Gastrocnemius medialis (tissue), 4 donors: ENCODE data around the gene SLC6A15. TPM values are rescaled to one million over a fixed set of nuclear protein-coding genes. Genes with fewer than 3 reads are reported as not detected.

ENCODE experiments used
- ATAC-seq, 2 donors: fragments of 150-250 bp; one replicate each; pipeline ENCODE4 v1.9.1; 2016
- DNase-seq, 2 donors: peaks; one replicate each; pipeline ENCODE4 v3.0.0-alpha.2; 2019
- H3K27ac ChIP-seq, 4 donors: fragments of 200-600 bp; sonication (generic); 1 replicate in 1 of 4; 2 replicates in 3 of 4; pipeline ENCODE4 v1.5.1; 2016 to 2018; ENCODE audit warnings: mild to moderate bottlenecking in 2 of 4, moderate library complexity in 1 of 4
- H3K27me3 ChIP-seq, 3 donors: fragments of 200-600 bp; sonication (generic) in 2 of 3; 1 replicate in 1 of 3; 2 replicates in 2 of 3; pipeline versions ENCODE4 v1.5.1 to v1.6.0; 2016 to 2019; ENCODE audit warnings: mild to moderate bottlenecking in 1 of 3, moderate library complexity in 1 of 3
- H3K36me3 ChIP-seq, 2 donors: fragments of 200-600 bp; sonication (generic) in 1 of 2; one replicate each; pipeline ENCODE4 v1.5.1; 2017 to 2018
- H3K4me1 ChIP-seq, 2 donors: fragments of 200-600 bp; sonication (generic) in 1 of 2; one replicate each; pipeline ENCODE4 v1.5.1; 2016 to 2017; ENCODE audit warnings: mild to moderate bottlenecking in 2 of 2
- H3K4me3 ChIP-seq, 4 donors: fragments of 200-600 bp; sonication (generic) in 3 of 4; 1 replicate in 1 of 4; 2 replicates in 3 of 4; pipeline ENCODE4 v1.5.1; 2016 to 2019; ENCODE audit warnings: mild to moderate bottlenecking in 2 of 4
- H3K9me3 ChIP-seq, 3 donors: fragments of 200-600 bp; sonication (generic) in 2 of 3; 1 replicate in 1 of 3; 2 replicates in 2 of 3; pipeline ENCODE4 v1.5.1; 2016 to 2019
- CTCF ChIP-seq, 5 experiments: fragments of 450-650 bp in 3 of 5; fragments of 200-600 bp in 2 of 5; sonication (generic) in 2 of 5; IDR thresholded peaks in 4 of 5; conservative IDR thresholded peaks in 1 of 5; 1 replicate in 4 of 5; 2 replicates in 1 of 5; pipeline ENCODE4 v1.5.1; 2016 to 2019; ENCODE audit warnings: antibody characterized with exemption in 5 of 5, mild to moderate bottlenecking in 3 of 5, moderate library complexity in 3 of 5
- POLR2A ChIP-seq, 2 donors: fragments of 450-650 bp; IDR thresholded peaks; one replicate each; pipeline ENCODE4 v1.6.1; 2017; ENCODE audit warnings: antibody characterized with exemption in 2 of 2, mild to moderate bottlenecking in 2 of 2, moderate library complexity in 2 of 2
- in situ Hi-C, 4 donors: fragments of 200-750 bp; cut with MboI; loops; one replicate each; pipeline versions ENCODE4 v1.15.0 to v1.8.0; 2017; ENCODE audit warnings: low sequenced_read_pairs in 4 of 4
- intact Hi-C: fragments of 100-400 bp; cut with DNase I; formaldehyde crosslinking; loops from one replicate; pipeline ENCODE4 v1.15.1; 2023; ENCODE audit warnings: low total_unique reads
- total RNA-seq, 4 donors: library from RNA; depleted of rRNA; stranded (reverse); fragments of >200 nt; gene quantifications; one replicate each; pipeline versions ENCODE4 v1.1.0 to v1.2.3, GENCODE V29; 2016

SLC6A15 gene
- total RNA-seq, 4 donors from 2014 or later: 0.51 to 0.91 TPM; not detected in 2

GRCh38 chr12:84841591-84841990, 71.0 kb downstream of the SLC6A15 start:
- no peaks in the 10 kb centered on the region for H3K27me3 ChIP-seq
- in situ Hi-C loops: no loop called here
- no peaks in the 10 kb centered on the region for H3K4me1 ChIP-seq
- H3K27ac ChIP-seq: no peak overlapping the region
- ATAC-seq (no peak), DNase-seq (no peak)
- no peak overlapping the region for H3K4me3 ChIP-seq
- no peaks in the 10 kb centered on the region for H3K9me3 ChIP-seq
- intact Hi-C loops: no loop called here
- H3K36me3 ChIP-seq: no peaks in the 10 kb centered on the region
- TF ChIP-seq CTCF (IDR thresholded peaks at IDR 0.05 in 4 of 5, conservative IDR thresholded peaks at IDR 0.05 in 1 of 5) (no peak), POLR2A (IDR thresholded peaks at IDR 0.05) (no peak)

DNA sequence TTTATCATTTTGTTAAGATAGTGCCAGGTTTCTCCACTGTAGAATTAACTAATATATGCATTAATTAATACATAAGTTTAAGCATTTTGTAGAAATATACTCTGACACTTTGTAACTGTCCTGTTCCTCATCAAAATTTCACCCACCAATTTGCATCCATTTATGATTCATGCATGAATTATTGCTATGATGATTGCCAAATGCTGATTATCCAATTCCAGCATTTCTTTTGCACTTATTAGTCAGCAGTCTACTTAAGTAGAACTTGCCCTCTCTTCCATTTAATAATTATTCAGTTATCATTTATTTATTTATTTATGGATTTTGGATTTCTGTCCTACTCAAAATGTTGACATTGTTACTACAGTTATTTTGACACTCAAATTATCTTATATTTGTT, 72.2 kb downstream of the SLC6A15 start:
- Histone ChIP-seq H3K9me3 (no peaks in the 10 kb centered on the region), H3K36me3 (no peaks in the 10 kb centered on the region), H3K4me1 (no peaks in the 10 kb centered on the region), H3K27ac (no peak overlapping the region), H3K27me3 (no peaks in the 10 kb centered on the region), H3K4me3 (no peak overlapping the region)
- TF ChIP-seq POLR2A (IDR thresholded peaks at IDR 0.05) (no peak), CTCF (IDR thresholded peaks at IDR 0.05 in 4 of 5, conservative IDR thresholded peaks at IDR 0.05 in 1 of 5) (no peak)
- in situ Hi-C loops: no loop called here
- DNase-seq (no peak), ATAC-seq (no peak)
- intact Hi-C loops: no loop called here

DNA sequence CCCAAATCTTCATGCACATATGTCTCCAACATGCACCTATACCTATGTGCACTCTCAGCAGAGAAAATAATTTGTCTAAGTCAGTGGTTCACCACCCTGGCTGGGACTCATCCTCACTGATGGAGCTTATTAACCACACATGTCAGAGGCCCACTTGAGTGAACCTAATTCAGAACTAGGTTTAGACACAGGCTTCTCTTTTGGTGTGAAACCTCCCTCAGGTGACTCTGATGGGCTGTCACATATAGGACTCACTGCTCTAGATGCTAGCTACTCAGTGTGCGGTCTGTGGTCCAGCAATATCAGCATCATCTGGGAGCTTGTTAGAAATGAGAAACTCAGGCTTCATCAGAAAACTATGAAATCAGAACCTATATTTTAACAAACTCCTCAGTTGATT, 85.7 kb downstream of the SLC6A15 start:
- no peaks in the 10 kb centered on the region for H3K4me1 ChIP-seq
- in situ Hi-C loops (no loop called here), intact Hi-C loops (no loop called here)
- no peaks in the 10 kb centered on the region for H3K9me3 ChIP-seq
- no peaks in the 10 kb centered on the region for H3K27me3 ChIP-seq
- no peaks in the 10 kb centered on the region for H3K36me3 ChIP-seq
- TF ChIP-seq CTCF (IDR thresholded peaks at IDR 0.05 in 4 of 5, conservative IDR thresholded peaks at IDR 0.05 in 1 of 5) (no peak), POLR2A (IDR thresholded peaks at IDR 0.05) (no peak)
- H3K27ac ChIP-seq: no peak overlapping the region
- ATAC-seq (no peak), DNase-seq (no peak)
- no peak overlapping the region for H3K4me3 ChIP-seq

DNA sequence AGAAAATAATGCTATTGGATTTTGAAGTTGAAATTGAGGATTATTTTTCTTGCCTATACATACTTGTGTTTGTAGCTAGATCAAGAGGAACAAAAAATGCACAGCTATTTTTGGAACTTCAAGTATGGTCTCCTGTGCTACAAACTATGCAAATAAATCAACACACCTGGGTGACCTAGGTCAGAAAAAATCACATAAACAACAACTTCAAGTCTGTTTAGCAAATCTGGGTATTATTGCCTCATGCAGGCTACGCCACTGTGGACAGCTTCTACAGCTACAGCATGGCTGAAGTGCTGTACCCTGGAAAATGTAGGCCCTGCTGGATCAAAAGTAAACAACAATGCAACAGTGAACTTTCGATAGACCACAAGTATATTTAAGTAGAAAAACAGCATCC, 87.5 kb downstream of the SLC6A15 start:
- H3K4me1 ChIP-seq: no peaks in the 10 kb centered on the region
- no peak overlapping the region for H3K4me3 ChIP-seq
- no peaks in the 10 kb centered on the region for H3K27me3 ChIP-seq
- intact Hi-C loops (no loop called here), in situ Hi-C loops (no loop called here)
- no peak for TF ChIP-seq CTCF (IDR thresholded peaks at IDR 0.05 in 4 of 5, conservative IDR thresholded peaks at IDR 0.05 in 1 of 5)
- TF ChIP-seq POLR2A (IDR thresholded peaks at IDR 0.05): no peak
- no peaks in the 10 kb centered on the region for H3K36me3 ChIP-seq
- no peak overlapping the region for H3K27ac ChIP-seq
- DNase-seq (no peak), ATAC-seq (no peak)
- no peaks in the 10 kb centered on the region for H3K9me3 ChIP-seq

DNA sequence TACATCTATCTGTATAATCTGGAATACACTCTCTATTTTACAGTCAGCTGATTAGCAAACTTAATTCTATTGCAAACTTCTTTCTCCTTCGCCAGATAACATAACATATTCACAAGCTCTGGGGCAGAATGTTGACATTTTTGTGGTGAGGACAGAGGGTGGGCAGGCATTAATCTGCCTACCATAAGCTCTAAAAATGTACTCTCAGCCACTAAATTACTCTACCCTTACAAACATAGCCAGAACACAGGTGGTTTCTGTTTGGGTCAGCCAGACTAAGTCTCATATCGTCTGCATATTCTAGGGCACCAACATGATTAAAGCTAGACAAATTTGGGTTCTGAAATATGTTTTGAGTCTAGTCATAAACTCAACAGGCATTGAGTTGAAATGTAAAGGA, 90.1 kb downstream of the SLC6A15 start:
- no peak for DNase-seq
- Histone ChIP-seq H3K27ac (no peak overlapping the region), H3K4me3 (no peak overlapping the region), H3K9me3 (no peaks in the 10 kb centered on the region), H3K4me1 (no peaks in the 10 kb centered on the region), H3K27me3 (no peaks in the 10 kb centered on the region), H3K36me3 (no peaks in the 10 kb centered on the region)
- no peak for ATAC-seq
- intact Hi-C loops: no loop called here
- in situ Hi-C loops: no loop called here
- no peak for TF ChIP-seq CTCF (IDR thresholded peaks at IDR 0.05 in 4 of 5, conservative IDR thresholded peaks at IDR 0.05 in 1 of 5)
- no peak for TF ChIP-seq POLR2A (IDR thresholded peaks at IDR 0.05)
